ENCODE results near the gene ATP9A. TPM values are rescaled to one million over a fixed set of nuclear protein-coding genes. Genes with fewer than 3 reads are reported as not detected.

The ATP9A gene
- total RNA-seq, 1 experiment from 2014 or later: 31.8 TPM

- DNase-seq (ENCODE audit: extremely low read depth, low read depth): no peak
These were observed 133.3 kb downstream of the ATP9A start for GRCh38 chr20:51634877-51635276.

- no peak for DNase-seq (ENCODE audit: extremely low read depth, low read depth)
These were observed 133.9 kb downstream of the ATP9A start for GRCh38 chr20:51634257-51634656.

GRCh38 chr20:51633430-51633829, 134.8 kb downstream of the ATP9A start:
- no peak for DNase-seq (ENCODE audit: extremely low read depth, low read depth)

- no peak for DNase-seq (ENCODE audit: extremely low read depth, low read depth)
These were observed 136.2 kb downstream of the ATP9A start for GRCh38 chr20:51631953-51632352.

GRCh38 chr20:51631011-51631950, 136.9 kb downstream of the ATP9A start:
- DNase-seq (ENCODE audit: extremely low read depth, low read depth): peak; percentile 95

GRCh38 chr20:51629399-51630058, 138.7 kb downstream of the ATP9A start:
- no peak for DNase-seq (ENCODE audit: extremely low read depth, low read depth)

- no peak for DNase-seq (ENCODE audit: extremely low read depth, low read depth)
These were observed 139.4 kb downstream of the ATP9A start for GRCh38 chr20:51628533-51629398.

- no peak for DNase-seq (ENCODE audit: extremely low read depth, low read depth)
These were observed 140.6 kb downstream of the ATP9A start for GRCh38 chr20:51627586-51627985.

- no peak for DNase-seq (ENCODE audit: extremely low read depth, low read depth)
These were observed 143.1 kb downstream of the ATP9A start for GRCh38 chr20:51625105-51625504.

GRCh38 chr20:51624157-51624731, 143.9 kb downstream of the ATP9A start:
- DNase-seq (ENCODE audit: extremely low read depth, low read depth): peak; percentile 71

GRCh38 chr20:51623255-51623654, 144.9 kb downstream of the ATP9A start:
- DNase-seq (ENCODE audit: extremely low read depth, low read depth): no peak

GRCh38 chr20:51622004-51622874, 146.0 kb downstream of the ATP9A start:
- DNase-seq (ENCODE audit: extremely low read depth, low read depth): no peak

- no peak for DNase-seq (ENCODE audit: extremely low read depth, low read depth)
These were observed 147.8 kb downstream of the ATP9A start for GRCh38 chr20:51620432-51620831.

- no peak for DNase-seq (ENCODE audit: extremely low read depth, low read depth)
These were observed 152.1 kb downstream of the ATP9A start for GRCh38 chr20:51616060-51616459.

- no peak for DNase-seq (ENCODE audit: extremely low read depth, low read depth)
These were observed 153.5 kb downstream of the ATP9A start for GRCh38 chr20:51614687-51615086.

- no peak for DNase-seq (ENCODE audit: extremely low read depth, low read depth)
These were observed 154.6 kb downstream of the ATP9A start for GRCh38 chr20:51613580-51613979.

GRCh38 chr20:51612896-51613295, 155.3 kb downstream of the ATP9A start:
- DNase-seq (ENCODE audit: extremely low read depth, low read depth): no peak

GRCh38 chr20:51611625-51611890, 156.6 kb downstream of the ATP9A start:
- no peak for DNase-seq (ENCODE audit: extremely low read depth, low read depth)

- no peak for DNase-seq (ENCODE audit: extremely low read depth, low read depth)
These were observed 157.2 kb downstream of the ATP9A start for GRCh38 chr20:51610761-51611624.

Measured in NCI-H460 (cell line).